ENCODE measurements around the gene ASXL1.

DNA sequence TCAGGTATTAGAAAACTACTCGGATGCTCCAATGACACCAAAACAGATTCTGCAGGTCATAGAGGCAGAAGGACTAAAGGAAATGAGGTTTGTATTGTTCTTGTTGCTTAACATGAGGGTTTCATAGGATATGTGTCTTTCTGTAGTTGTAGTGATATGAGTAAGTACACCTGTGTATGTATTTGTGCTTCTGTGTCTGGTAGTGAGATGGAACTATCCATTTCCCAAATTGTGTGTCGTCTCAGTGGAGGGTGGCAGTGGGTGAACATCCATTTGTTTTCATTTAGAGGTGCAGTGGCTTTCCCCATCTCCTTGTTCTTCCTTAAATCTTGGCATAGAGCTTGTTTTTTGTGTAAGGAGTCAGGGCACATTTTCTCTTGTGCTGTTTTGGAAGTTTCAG lies 8.2 kb downstream of the ASXL1 start:
- TF ChIP-seq TAF1 (IDR thresholded peaks at IDR 0.05; ENCODE audit: borderline replicate concordance, low read depth, low read length) = no peak
- TF ChIP-seq POLR2A (IDR thresholded peaks at IDR 0.05; ENCODE audit: low read depth, low read length) = no peak
- TF ChIP-seq POLR2AphosphoS5 (IDR thresholded peaks at IDR 0.05; ENCODE audit: low read depth, low read length) = no peak
